DMS79 treated with DMSO at 0.1 percent for 48 hours (cell line): ENCODE results near the gene ABCC6.
"Not testable (repeated sequence)": the region's sequence is repeated elsewhere in the genome, so short reads cannot be mapped to it uniquely, and the experiment has no call there.

Source experiments
- DNase-seq: peaks from one replicate; lab custom pipeline; 2025; lab: John Stamatoyannopoulos, UW

ABCC6 gene

GRCh38 chr16:16161319-16161718 is 62.0 kb downstream of the ABCC6 start:
- DNase-seq = no peak

- no peak for DNase-seq
These were observed 63.6 kb downstream of the ABCC6 start for GRCh38 chr16:16159662-16160061.

- DNase-seq = no peak
These were observed 64.4 kb downstream of the ABCC6 start for GRCh38 chr16:16158741-16159374.

- no peak for DNase-seq
These were observed 65.1 kb downstream of the ABCC6 start for GRCh38 chr16:16158082-16158658.

- no peak for DNase-seq
These were observed 66.1 kb downstream of the ABCC6 start for GRCh38 chr16:16157166-16157565.

- DNase-seq = no peak
These were observed 68.1 kb downstream of the ABCC6 start for GRCh38 chr16:16155234-16155633.

- no peak for DNase-seq
These were observed 68.9 kb downstream of the ABCC6 start for GRCh38 chr16:16154281-16154951.

- not testable (repeated sequence) for DNase-seq
These were observed 70.3 kb downstream of the ABCC6 start for GRCh38 chr16:16153000-16153399.

GRCh38 chr16:16151315-16151714 is 72.0 kb downstream of the ABCC6 start:
- DNase-seq = no peak

GRCh38 chr16:16150878-16151152 is 72.5 kb downstream of the ABCC6 start:
- DNase-seq = no peak

- DNase-seq = no peak
These were observed 73.0 kb downstream of the ABCC6 start for GRCh38 chr16:16150117-16150877.

- no peak for DNase-seq
These were observed 73.6 kb downstream of the ABCC6 start for GRCh38 chr16:16149710-16150116.

GRCh38 chr16:16148755-16149154 is 74.5 kb downstream of the ABCC6 start:
- no peak for DNase-seq

- not testable (repeated sequence) for DNase-seq
These were observed 75.2 kb downstream of the ABCC6 start for GRCh38 chr16:16148000-16148599.

GRCh38 chr16:16147316-16147999 is 75.8 kb downstream of the ABCC6 start:
- no peak for DNase-seq

- DNase-seq = no peak
These were observed 76.6 kb downstream of the ABCC6 start for GRCh38 chr16:16146380-16147315.

- no peak for DNase-seq
These were observed 78.0 kb downstream of the ABCC6 start for GRCh38 chr16:16145286-16145685.

- DNase-seq = no peak
These were observed 78.9 kb downstream of the ABCC6 start for GRCh38 chr16:16144416-16144815.

GRCh38 chr16:16143931-16144330 is 79.4 kb downstream of the ABCC6 start:
- no peak for DNase-seq

GRCh38 chr16:16143038-16143763 is 80.1 kb downstream of the ABCC6 start:
- DNase-seq = no peak
